GM19372 (cell line): Measurements from ENCODE around the gene RXRA.

ENCODE experiments used
- ATAC-seq: cut with Tn5 transposase; IDR thresholded peaks from one replicate; pipeline ENCODE4 v1.9.1; 2021; ENCODE audit warnings: mild to moderate bottlenecking, low read depth, moderate library complexity; ENCODE audit not compliant: unreplicated experiment

Gene RXRA

DNA sequence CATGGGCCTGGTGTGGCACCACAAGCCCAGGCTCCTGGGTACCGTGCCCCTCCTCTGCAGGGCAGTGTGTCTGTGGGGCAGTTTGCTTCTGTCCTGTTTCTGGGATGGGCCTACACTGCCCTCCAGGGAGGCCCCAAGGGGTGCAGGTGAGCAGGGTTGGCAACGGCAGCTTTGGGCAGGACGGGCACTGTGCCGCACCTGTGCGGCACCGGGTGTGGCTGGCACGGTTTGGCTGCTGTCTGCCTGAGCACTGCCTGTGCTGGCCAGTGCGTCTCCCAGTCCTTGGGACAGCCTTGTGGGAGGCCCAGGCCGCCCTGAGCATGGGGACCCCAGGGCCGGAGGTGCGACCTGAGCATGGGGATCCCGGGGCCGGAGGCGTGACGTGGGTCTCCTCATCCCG, 37.2 kb downstream of the RXRA start:
- ATAC-seq, result no peak

DNA sequence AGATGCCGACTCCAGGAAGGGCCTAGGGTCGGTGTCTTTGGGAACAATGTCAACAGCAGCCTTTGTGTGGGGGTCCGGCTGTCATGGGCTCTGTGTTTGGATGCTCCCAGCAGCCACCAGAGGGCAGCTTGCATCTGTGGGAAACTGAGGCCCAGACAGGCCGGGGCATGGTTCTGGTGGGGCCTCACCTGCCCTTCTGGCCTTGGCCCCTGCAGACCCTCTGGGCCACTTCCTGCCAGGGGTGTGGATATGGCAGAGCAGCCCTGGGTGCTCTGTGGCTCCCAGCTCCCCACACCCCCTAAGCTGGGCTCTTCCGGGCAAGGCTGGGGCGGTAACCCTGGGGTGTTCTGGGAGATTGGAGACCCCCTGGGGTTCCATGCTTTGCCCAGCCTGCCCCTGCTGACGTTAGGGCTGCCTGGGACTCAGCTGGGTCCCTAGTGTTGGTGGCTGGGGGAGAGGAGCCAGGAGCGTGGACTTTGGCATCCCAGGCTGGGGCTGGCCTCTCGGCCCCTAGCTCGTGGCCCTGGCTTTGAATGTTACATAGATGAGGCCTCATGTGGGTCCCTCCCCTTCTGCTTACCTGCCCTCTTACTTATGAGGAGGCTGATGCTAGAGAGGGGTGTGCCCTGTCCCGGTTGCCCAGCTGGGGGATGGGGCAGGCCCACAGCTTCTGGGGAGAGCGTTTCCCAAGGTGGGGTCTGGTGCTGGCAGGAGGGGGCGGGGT, 38.3 kb downstream of the RXRA start:
- no peak for ATAC-seq

DNA sequence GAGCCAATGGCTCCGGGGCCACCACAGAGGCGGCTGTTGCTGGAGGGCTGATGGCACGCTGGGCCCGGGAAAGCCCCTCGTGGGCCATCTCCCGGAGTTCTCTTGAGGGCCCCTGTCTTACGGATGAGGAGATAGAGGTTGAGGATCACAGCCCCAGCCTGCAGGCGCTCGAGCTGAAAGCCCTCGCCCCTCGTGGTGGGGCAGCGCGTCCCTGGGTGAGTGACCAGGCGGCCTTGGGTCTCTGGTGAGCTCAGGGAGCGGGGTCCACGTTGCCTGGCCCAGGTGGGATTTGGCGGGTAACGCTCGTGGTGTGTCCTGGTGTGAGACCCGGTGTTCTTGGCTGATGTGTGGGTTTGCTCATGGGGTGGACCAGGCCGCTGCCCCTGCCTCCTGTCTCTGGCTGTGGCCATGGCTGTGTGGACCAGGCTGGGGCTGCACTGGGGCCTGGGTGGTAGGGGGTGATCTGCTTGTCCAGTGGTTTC, 38.9 kb downstream of the RXRA start:
- ATAC-seq, result no peak

DNA sequence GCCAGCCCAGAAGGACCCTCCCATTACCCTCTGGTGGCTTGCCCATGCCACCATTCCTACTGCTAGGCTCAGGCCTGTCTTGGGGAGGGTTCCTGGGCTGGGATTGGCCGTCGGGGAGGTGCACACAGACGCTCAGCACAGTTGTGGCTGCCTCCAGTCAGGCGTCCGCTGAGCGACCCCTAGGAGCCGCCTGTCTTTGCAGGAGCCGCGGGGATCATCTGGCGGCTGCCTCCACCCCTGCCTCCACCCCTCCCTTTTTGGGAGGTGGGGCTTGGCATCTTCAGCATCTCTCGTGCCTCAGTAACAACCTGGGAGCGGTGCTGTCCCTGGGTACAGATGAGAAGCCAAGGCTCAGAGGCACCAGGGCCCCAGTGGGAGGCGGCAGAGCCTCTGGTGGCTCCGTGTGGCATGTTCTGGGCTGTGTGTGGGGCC, 39.6 kb downstream of the RXRA start:
- no peak for ATAC-seq

DNA sequence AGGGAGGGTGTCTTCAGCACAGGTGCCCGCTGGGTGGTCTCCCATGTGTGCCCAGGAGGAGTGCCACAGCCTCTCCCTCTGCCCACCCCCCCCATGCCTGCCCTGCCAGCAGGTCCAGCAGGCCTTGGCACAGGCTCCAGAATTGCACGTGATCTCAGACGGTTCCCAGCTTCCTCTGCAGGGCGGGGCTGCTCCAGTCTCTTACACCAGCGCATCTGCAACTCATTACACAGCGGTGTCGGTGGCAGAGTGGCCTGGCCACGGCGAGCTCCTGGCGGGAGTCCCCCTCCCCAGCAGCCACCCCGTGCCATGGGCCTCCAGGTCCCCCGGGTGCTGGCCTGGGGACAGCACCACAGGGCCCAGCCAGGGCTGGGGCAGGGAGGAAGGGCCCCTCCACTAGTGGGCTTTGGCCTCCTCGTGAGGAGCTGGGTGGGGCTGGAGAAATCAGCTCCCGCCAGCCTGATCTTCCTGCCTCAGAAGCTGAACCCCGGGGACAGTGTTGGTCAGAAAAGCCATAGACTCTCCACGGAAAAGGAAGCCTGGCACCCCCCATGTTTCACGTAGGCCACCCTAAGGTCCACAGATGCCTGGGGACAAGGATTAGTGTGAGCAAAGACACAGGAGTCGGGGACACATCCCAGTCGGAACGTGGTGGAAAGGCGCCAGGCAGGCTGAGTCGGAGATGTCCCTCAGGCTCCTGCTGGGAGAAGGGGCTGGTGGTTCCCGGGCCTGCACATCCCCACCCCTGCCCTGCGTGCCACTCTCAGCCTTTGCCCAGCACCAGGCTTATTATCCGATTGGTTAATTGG, 40.2 kb downstream of the RXRA start:
- ATAC-seq, result no peak

DNA sequence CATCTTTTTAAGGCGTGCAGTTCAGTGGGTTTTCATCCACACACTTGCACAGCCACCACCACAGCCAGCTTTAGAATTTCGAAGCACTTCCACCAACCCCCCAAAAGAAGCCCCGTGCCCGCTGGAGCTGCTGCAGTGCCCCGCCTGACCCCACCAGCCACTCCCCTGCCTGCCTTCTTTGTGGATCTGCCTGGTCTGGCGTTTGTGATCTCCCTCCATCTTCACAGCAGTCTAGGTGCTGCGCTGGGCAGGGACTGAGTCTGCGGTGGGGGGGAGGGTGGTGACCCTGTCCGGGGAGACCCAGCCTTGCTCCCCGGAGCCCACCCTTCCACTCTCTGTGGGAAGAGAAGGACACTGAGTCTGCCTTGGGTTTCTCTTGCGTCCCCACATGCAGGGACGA, 40.8 kb downstream of the RXRA start:
- no peak for ATAC-seq

DNA sequence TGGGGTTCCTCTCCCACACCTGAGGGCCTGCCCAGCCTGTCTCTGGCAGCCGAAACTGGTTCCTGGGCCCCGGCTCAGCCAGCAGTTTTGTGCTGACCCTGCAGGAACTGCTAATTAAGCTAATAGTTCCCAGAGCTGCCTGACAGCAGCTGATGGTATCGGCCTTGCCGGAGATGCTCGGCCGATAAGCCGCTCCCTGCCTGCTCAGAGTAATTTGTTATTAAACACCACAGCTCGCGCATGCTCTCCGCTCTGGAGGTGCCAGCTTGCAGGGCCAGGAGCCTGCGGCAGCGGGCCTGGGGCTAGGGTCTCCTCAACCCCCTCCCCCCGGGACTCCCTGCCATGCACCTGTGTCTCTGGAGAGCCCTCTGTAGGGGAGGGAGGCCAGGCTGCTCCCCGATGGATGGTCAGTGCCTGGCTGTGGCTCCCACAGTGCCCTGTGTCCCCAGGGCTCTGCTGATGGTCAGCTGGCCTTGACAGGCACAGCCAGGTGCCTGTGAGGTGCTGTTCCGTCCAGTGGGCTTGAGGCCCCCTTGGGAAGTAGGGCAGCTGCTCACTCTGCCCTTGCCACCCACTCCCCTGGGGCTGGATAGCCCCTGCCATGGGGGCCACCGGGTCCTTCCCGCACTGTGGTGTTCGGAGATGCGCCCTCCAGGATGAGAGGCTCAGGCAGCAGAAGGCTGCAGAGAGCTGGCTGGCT, 41.7 kb downstream of the RXRA start:
- no peak for ATAC-seq

DNA sequence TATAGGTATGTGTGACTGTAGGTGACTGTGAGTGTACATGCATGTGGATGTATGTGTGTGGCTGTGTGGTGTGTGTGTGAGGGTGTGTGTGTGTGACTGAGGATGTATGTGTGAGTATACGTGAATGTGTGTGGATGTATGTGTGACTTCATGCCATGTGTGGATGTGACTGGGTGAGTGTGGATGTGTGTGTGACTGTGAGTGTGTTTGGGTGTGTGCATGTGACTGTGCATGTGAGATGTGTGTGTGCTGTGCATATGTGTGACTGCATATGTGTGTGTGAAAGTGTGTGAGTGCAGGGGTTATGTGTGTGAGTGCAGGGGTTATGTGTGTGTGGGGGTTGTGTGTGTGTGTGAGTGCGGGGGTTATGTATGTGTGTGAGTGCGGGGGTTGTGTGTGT, 42.3 kb downstream of the RXRA start:
- no peak for ATAC-seq

DNA sequence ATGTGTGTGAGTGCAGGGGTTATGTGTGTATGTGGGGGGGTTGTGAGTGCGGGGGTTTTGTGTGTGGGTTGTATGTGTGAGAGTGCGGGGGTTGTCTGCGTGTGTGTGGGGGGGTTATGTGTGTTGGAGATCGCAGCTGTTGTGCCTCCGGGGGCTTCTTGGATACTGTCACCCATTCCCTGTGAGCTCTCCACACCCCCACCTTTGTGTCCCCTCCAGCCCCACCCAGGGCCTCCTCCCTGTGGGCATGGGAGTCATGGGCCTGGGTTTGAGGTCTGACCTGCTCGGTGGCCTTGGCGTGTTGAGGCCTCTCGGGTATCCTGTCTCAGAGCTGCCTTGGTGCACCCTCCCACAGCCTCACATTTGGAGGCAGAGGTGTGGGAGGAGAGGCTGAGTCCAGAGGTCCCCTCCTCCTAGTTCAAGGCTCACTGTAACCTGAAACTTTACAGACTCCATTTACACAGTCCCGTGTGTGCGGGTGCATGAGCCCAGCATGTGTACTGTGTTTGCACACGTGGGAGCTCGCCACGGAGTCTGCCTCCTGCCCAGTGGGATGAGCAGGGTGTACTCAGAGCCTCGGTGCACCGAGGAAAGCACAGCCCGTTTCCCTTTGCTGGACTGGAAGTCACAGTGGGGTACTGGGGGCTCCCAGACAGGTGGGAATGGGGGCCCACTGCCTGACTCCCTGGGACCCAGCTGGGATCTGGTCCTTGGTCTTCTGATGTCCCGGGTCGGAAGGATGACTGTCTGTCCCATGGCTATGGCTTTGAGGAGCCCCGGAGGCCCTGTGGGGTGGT, 43.4 kb downstream of the RXRA start:
- ATAC-seq, result no peak

DNA sequence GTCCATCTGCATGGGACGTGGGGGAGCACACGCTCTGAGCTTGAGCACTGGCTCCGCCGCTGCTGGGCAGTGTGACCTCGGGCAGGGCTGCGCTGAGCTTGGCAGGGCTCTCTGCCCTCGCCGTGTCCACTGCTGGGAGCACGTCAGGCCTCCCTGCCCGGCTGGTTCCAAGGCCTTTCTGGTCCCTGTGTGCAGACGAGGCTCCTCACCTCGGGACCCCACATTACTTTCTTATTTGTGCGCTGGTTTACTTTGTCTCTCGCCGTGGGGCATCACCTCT, 43.9 kb downstream of the RXRA start:
- no peak for ATAC-seq

DNA sequence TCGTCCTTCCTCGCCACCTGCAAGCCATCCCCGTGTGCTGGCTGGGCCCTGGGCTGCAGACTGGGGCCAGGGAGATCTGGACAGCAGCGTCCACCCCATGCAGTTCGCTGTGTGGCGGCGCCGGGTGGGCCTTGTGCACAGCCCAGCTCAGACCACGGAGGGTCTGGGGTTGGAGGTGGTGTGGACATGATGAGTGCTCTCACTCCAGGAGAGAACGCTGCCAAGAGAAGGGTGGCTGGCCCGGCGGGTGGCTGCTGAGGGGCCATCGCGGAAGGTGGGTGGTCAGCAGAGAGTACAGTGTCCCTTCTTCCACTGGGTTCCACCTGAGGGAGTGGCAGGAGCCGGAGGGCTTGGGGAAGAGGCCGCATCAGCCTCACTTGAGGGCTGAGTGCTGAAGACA, 44.4 kb downstream of the RXRA start:
- no peak for ATAC-seq

DNA sequence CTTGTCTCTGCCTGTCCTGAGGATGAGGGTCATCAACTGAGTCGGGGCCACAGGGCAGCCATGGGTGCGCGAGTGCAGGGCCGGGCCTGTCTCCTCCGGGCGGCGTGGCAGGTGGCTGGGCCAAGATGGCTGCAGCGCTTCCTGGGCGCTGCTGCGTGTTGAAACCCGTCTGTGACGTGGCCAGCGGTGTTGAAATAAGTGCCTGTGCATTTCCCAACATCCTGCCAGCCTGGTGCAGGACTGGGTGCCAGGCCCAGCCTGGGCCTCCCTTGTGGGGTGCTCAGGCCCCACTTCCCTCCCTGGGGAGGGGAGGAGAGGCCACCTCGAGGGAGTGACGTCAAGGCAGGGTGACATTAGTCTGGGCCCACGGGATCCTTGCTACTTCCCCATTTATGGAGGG, 45.5 kb downstream of the RXRA start:
- no peak for ATAC-seq

DNA sequence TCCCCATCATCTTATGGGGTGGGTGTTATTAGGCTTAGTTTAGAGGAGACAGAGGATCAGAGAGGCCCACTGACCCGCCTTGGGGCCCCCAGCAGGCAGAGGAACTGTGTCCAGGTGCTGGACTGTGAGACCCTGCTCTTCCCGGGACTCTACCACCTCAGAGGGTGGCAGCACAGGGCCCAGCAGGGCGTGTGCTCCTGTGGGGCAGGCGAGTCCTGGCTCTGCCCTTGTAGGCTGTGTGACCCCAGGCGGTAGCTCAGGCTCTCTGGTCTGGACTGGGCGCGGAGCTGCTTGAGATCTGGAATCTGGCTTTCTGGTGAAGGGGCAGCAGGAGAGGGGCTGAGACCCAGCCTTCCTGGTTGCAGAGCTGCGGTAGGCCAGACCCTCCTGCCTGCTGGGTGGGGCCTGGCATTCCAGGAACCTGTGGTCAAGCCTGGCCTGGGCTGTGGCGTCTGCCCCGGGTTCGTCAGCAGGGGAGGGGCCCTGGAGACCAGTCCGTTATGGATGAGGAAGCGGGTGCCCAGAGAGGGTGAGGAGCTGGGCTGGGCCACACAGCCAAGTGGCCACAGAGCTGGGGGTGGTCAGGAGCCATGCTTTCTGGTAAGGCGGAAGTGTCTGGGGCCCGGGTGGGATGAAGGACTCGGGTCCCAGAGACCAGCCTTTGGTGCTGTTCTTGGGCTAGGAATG, 46.5 kb downstream of the RXRA start:
- ATAC-seq, result no peak

DNA sequence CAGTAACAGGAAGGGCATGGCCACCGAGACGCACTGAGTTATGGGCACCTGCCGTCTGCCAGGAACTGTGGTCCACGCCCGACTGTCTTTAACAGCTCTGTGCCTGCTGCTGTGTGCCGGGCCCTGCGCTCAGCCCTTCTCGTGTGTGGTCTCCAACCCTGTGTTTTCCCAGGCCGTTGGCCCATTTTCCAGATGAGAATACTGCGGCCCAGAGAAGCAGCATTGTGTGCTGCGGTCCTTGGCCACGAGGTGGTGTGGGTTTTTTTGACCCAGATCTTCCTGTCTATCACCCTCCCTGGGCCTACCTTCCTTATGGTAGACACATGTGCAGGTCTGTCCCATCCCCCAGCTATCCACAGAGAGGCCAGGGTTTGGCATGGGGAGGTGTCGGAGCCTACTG, 47.0 kb downstream of the RXRA start:
- ATAC-seq, result no peak

DNA sequence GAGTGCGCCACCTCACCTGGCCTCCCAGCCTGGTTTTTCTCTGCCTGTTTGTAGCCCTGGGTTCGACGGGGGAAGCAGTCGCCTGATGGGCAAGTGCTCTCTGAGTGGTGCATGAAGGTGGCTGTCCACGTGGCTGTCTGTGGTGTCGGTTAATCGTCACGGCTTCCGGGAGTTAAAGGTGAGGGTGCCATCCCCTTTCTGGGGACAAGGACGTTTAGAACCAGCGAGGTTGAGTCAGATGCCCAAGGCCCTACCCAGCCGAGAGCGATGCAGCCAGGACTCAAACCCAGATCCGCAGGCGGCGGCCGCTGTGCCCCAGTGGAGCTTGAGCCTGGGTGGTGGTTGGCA, 47.7 kb downstream of the RXRA start:
- no peak for ATAC-seq

DNA sequence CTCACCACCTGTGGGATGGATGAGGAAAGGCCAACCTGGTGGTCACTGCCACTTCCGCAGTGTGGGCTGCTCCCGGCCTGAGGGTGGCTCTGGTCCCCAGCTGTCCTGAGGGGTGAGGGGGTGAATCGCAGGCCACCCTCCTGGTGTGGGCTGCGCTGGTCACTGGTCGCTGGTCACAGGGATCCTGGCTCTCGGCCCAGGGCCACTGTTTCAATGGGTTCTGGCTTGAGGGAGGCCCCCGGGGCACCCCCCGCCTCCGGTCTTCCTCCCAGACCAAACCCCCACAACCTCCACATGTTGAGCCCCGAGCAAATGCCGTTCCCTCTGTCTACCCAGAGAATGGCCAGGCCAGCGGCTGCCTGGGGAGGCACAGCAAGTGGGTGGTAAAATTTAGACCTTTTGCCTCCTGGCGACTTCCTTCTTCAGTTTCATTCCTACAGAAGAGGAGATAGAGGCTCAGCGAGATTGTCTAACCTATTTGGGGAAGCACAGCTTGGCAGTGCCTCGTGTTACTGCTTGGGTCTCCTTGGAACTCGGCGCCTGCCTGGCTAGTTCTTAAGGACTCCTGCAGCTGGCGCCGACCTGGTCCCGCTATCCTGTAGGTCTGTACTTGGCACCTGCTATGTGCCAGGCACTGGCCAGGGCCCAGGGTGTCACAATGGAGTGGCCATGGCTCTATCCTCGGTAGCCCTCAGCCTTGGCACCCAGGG, 48.2 kb downstream of the RXRA start:
- no peak for ATAC-seq

DNA sequence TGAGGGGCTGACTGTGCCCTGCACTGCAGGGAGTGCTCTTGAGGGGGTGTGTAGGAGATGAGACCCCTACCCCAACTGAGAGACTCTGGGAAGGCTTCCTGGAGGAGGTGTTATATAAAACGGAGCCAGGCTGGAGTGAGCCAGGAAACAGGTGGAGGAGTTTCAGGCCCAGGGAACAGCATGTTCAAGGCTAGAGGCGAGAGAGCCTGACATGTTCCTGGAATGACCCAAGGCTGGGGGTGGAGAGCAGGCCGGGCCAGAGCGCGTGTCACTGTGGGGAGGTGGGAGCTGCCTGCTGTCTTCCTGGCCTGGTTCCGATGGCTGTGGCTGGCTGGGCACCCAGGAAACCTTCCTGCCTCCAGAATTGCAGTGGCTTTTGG, 48.7 kb downstream of the RXRA start:
- no peak for ATAC-seq

DNA sequence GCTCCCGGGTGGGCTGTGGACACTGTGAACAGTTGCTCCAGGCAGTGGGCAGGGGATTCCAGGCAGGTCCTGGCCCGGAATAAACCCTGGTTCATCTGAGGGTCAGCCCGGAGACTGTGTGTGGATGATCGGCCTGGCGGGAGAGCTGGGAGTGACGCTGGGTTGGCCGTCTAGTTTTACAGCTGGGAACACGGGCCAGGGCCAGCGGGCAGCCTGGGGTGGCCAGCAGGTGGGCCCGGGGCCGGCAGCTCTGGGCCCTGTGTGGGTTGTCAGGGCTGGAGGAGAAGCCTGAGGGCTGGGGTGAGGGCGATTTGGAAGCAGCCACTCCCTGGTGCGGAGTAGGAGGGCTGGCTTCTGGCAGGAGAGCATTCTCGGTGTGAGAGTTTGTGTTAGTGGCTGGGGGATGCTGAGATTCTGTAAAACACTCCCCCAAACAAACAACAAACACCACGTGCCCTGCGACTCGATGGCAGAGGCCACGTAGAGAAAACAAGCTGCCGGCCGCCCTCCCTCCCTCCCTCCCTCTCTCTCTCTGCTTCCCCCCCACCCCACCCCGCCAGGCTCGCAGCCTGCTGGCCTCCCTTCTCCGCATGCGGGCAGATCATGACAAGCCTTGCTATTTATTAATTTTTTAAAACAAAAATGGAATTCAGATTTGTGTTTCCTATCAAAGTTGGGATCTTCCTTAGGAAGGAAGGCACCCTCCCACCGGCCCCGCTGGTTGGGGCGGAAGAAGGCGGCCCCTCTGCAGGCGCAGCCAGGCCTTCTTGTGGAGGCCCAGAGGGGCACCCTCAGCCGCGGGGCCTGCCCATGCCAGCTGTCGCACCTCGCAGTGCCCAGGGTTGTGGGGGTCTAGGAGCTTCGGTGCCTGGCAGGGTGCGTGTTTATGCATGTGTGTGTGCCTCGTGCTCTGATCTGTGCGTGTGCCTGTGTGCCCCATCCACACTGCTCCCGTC, 49.5 kb downstream of the RXRA start:
- ATAC-seq, result no peak
